Left colon (tissue), 2 donors: ENCODE data around the gene CLCN6. TPM values are rescaled to one million over a fixed set of nuclear protein-coding genes. Genes with fewer than 3 reads are reported as not detected.

ENCODE experiments used
- ATAC-seq: fragments of 200-7000 bp; cut with Tn5 transposase; one replicate; pipeline ENCODE4 v1.9.1; 2020; ENCODE audit warnings: mild to moderate bottlenecking, moderate library complexity
- DNase-seq, 2 donors: peaks; one replicate each; pipeline ENCODE4 v3.0.0-alpha.2; 2020
- intact Hi-C, 2 donors: fragments of 100-400 bp; cut with DNase I in 1 of 2; cut with micrococcal nuclease in 1 of 2; formaldehyde crosslinking; loops; one replicate each; pipeline versions ENCODE4 v1.11.2 to v1.14.0; 2022; cut with DNase I, micrococcal nuclease
- total RNA-seq, 2 donors: library from RNA; stranded (reverse); fragmentation: NEBNext Ultra II Directional; extraction: Animal tissue kit (Norgen Biotek cat#: 25700); gene quantifications; one replicate each; pipeline ENCODE4 v1.2.1, GENCODE V29; 2021
- donor health status: DM: no; HTN: no; CAD: no.
- donor health status: DM: yes; HTN: yes; CAD: no.

The CLCN6 gene
- total RNA-seq, 2 donors from 2014 or later, result 14.6 to 20.4 TPM

- ATAC-seq, result no peak
- DNase-seq, result no peak
- intact Hi-C loops, result no loop called here
Measured at GRCh38 chr1:11778844-11779623, 27.0 kb upstream of the CLCN6 start.

GRCh38 chr1:11779715-11780379, 26.1 kb upstream of the CLCN6 start:
- intact Hi-C loops, result no loop called here
- DNase-seq, result no peak
- ATAC-seq, result no peak

GRCh38 chr1:11780380-11781147, 25.4 kb upstream of the CLCN6 start:
- intact Hi-C loops, result no loop called here
- DNase-seq, result no peak
- no peak for ATAC-seq

- intact Hi-C loops, result no loop called here
- DNase-seq (no peak), ATAC-seq (no peak)
Measured at GRCh38 chr1:11781297-11781696, 24.7 kb upstream of the CLCN6 start.

GRCh38 chr1:11782127-11782708, 23.8 kb upstream of the CLCN6 start:
- intact Hi-C loops, result no loop called here
- DNase-seq, result no peak
- no peak for ATAC-seq

- no peak for ATAC-seq
- DNase-seq, result no peak
- intact Hi-C loops, result no loop called here
Measured at GRCh38 chr1:11783556-11783955, 22.4 kb upstream of the CLCN6 start.

- no peak for DNase-seq
- intact Hi-C loops, result no loop called here
- ATAC-seq, result no peak
Measured at GRCh38 chr1:11784256-11784992, 21.6 kb upstream of the CLCN6 start.

- peak; percentile 54 to 77 for DNase-seq
- intact Hi-C loops, result no loop called here
- ATAC-seq, result peak; percentile 64
Measured at GRCh38 chr1:11784993-11785769, 20.8 kb upstream of the CLCN6 start.

- ATAC-seq (no peak), DNase-seq (no peak)
- intact Hi-C loops, result no loop called here
Measured at GRCh38 chr1:11786168-11786567, 19.8 kb upstream of the CLCN6 start.

- ATAC-seq (peak; percentile 55), DNase-seq (peak; percentile 61 to 63)
- intact Hi-C loops, result no loop called here
Measured at GRCh38 chr1:11787251-11787803, 18.7 kb upstream of the CLCN6 start.

GRCh38 chr1:11787804-11788436, 18.1 kb upstream of the CLCN6 start:
- intact Hi-C loops, result no loop called here
- ATAC-seq (no peak), DNase-seq (no peak)

GRCh38 chr1:11788549-11789053, 17.4 kb upstream of the CLCN6 start:
- ATAC-seq (peak; percentile 51), DNase-seq (peak in 1 of 2 donors; percentile 28)
- intact Hi-C loops, result no loop called here

- no peak for ATAC-seq
- DNase-seq, result no peak
- intact Hi-C loops, result no loop called here
Measured at GRCh38 chr1:11789126-11790067, 16.6 kb upstream of the CLCN6 start.

GRCh38 chr1:11790101-11790879, 15.7 kb upstream of the CLCN6 start:
- DNase-seq (no peak), ATAC-seq (no peak)
- intact Hi-C loops, result no loop called here
